ENCODE measurements around the gene GID8. TPM values are rescaled to one million over a fixed set of nuclear protein-coding genes. Genes with fewer than 3 reads are reported as not detected.
A peak's percentile ranks its signal among the peaks of the same experiment; 100 is the strongest.

The GID8 gene
- total RNA-seq, 1 donor from 2014 or later, result 45.0 TPM

DNA sequence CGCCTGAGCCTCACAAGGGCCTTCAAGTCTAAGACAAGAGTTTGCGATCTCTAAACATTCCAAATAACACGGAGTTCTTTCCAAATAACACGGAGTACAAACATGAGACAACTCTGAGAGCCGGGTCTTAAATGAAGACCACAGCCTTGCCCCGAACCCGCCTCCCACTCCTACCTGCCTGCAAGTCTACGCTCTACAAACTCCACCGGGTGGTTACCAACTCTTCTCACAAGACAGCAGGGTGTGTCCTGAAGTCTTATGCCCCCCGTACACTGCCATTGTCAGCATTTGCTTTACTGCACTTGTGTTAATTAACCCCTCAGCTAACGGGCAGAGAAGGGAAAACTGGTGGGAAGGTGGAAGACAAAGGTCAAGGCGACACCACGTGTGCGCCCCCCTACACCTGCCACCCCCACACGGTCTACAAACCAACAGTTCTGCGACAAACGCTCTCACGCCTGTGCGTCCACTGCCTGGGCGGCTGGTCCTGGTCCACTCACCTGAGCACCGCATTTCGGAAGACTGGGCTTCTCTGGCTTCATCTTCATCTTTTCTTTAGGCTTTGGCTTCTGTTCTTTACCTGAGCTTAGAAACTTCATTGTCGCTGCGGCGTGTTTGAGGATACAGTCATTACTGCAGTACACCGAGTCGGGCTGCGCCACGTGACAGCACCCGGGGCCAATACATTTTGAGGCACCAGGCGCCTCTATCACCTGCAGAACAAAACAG lies 31.1 kb upstream of the GID8 start:
- Mint-ChIP-seq H3K4me1 (ENCODE audit: unreplicated experiment) (peaks cover 8% of the 10 kb centered on the region), H3K36me3 (ENCODE audit: low read depth, unreplicated experiment) (peaks cover 77% of the 10 kb centered on the region), H3K4me3 (ENCODE audit: unreplicated experiment) (peak overlapping the region; percentile 31), H3K27me3 (ENCODE audit: unreplicated experiment) (peaks cover 5% of the 10 kb centered on the region), H3K27ac (ENCODE audit: unreplicated experiment) (peak overlapping the region; percentile 32), H3K9me3 (ENCODE audit: unreplicated experiment) (no peaks in the 10 kb centered on the region)
- TF ChIP-seq, protein P1, sequence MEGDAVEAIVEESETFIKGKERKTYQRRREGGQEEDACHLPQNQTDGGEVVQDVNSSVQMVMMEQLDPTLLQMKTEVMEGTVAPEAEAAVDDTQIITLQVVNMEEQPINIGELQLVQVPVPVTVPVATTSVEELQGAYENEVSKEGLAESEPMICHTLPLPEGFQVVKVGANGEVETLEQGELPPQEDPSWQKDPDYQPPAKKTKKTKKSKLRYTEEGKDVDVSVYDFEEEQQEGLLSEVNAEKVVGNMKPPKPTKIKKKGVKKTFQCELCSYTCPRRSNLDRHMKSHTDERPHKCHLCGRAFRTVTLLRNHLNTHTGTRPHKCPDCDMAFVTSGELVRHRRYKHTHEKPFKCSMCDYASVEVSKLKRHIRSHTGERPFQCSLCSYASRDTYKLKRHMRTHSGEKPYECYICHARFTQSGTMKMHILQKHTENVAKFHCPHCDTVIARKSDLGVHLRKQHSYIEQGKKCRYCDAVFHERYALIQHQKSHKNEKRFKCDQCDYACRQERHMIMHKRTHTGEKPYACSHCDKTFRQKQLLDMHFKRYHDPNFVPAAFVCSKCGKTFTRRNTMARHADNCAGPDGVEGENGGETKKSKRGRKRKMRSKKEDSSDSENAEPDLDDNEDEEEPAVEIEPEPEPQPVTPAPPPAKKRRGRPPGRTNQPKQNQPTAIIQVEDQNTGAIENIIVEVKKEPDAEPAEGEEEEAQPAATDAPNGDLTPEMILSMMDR (IDR thresholded peaks at IDR 0.05; ENCODE audit: unreplicated experiment), result no peak
- no peak for DNase-seq (ENCODE audit: low spot score)

DNA sequence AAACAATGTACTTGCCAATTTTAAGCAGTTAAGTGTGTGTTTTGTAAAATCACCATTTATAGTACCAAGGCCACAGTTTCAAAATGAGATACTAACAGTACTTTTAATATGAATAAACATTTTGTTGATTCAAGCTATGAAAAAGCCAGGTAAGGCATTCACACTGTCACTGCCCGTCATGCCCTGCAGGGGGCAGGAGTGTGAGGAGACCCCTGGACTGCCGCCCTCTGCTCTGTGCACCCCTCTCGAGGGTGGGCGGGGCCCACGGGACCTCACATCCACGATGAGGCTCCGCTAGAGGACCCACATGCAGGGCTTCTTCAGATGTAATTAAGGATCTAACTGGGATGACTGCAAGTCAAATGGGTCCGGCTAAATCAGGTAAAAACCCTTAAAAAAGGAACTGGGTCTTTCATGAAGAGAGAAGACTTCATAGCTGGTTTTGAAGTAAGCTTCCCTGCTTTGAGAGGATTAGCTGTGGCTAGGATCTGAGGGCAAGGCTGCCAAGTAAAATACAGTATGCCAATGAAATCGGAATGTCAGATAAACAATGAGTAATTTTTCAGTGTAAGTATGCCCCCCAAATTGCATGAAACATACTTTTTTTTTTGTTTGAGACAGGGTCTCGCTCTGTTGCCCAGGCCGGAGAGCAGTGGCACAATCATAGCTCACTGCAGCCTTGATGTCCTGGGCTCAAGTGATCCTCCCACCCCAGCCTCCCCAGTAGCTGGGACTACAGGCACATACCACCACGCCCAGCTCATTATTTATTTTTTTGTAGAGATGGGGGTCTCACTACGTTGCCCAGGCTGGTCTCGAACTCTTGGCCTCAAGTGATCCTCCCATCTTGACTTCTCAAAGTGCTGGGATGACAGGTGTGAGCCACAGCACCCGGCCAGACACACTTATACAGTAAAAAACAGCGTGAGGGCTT lies 30.3 kb upstream of the GID8 start:
- TF ChIP-seq, protein P1 (IDR thresholded peaks at IDR 0.05; ENCODE audit: unreplicated experiment), result peak; percentile 74
- DNase-seq (ENCODE audit: low spot score), result no peak
- Mint-ChIP-seq H3K9me3 (ENCODE audit: unreplicated experiment) (no peaks in the 10 kb centered on the region), H3K4me3 (ENCODE audit: unreplicated experiment) (peak overlapping the region; percentile 31), H3K27me3 (ENCODE audit: unreplicated experiment) (peaks cover 5% of the 10 kb centered on the region), H3K27ac (ENCODE audit: unreplicated experiment) (peak overlapping the region; percentile 82), H3K36me3 (ENCODE audit: low read depth, unreplicated experiment) (peaks cover 72% of the 10 kb centered on the region), H3K4me1 (ENCODE audit: unreplicated experiment) (peaks cover 8% of the 10 kb centered on the region)

DNA sequence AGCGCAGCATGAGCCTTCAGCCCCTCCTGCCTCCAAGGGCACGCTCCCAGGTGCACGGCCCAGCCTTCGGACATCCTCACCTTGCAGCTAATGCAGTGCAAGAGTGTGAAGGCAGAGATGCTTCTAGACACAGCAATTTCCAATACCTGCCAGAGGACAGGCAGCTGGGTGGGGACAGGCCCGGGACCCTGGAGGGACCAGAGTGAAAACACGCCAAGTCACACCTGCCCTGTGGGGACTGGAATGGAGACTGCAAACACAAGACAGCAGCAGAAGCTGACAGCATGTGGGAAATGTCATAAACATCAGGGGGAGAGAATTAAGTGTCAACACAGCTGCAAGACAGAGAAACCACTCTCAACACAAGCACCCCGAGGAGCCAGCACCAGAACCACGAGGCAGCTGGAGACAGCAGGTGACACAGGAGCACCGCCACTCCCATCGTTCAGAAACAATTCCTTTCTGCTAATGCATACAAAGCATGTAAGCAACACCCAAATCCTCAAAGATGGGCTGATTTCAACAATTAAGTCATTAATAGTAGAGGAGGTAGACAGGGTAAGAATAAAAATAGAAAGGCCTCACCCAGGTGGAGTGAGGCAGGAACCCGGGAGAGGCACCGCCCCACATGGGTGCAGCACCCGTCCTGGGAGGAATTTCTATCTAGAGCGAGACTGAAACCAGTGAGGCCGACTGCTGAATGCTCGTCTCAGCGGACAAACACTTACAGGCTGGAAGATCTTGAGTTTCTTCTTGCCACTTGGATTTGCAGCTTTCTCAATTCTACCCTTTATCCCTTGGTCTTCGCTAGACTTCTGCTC lies 28.8 kb upstream of the GID8 start:
- Mint-ChIP-seq H3K27ac (ENCODE audit: unreplicated experiment) (no peak overlapping the region), H3K4me1 (ENCODE audit: unreplicated experiment) (peaks cover 8% of the 10 kb centered on the region)

DNA sequence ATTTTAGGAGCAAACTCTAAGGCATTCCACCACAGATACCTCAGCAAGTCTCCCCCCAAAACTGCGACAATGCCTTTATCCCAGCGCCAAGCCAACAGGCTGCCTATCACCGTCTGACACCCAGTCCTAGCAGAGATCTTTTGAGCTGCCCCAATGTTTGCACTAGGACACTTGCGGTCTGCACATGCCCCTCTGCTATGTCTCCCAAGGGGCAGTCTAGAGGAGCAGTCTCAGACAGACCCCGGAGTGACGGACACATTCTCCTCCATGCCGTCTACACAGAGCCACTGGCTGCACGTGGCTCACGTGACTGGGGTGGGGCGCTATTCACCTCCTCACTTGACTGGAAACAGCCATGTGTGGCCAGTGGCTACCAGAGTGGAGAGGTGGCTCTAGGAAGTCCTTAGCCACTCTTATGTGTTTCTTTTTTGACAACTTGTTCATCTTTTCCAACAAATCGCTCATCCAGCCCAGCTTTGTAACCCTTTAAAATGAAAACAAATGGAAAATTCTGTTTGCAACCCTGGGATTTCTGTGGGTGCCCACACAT lies 27.7 kb upstream of the GID8 start:
- Mint-ChIP-seq H3K36me3 (ENCODE audit: low read depth, unreplicated experiment) (peaks cover 55% of the 10 kb centered on the region), H3K4me1 (ENCODE audit: unreplicated experiment) (peaks cover 14% of the 10 kb centered on the region), H3K9me3 (ENCODE audit: unreplicated experiment) (no peaks in the 10 kb centered on the region), H3K4me3 (ENCODE audit: unreplicated experiment) (peak overlapping the region; percentile 56), H3K27ac (ENCODE audit: unreplicated experiment) (no peak overlapping the region), H3K27me3 (ENCODE audit: unreplicated experiment) (peaks cover 5% of the 10 kb centered on the region)
- TF ChIP-seq, protein P1 (IDR thresholded peaks at IDR 0.05; ENCODE audit: unreplicated experiment), result no peak
- no peak for DNase-seq (ENCODE audit: low spot score)

More for the DNA sequence above, 28.8 kb upstream of the GID8 start:
- DNase-seq (ENCODE audit: low spot score), result no peak
- H3K27me3 Mint-ChIP-seq (ENCODE audit: unreplicated experiment), result peaks cover 5% of the 10 kb centered on the region
- no peaks in the 10 kb centered on the region for H3K9me3 Mint-ChIP-seq (ENCODE audit: unreplicated experiment)
- peaks cover 64% of the 10 kb centered on the region for H3K36me3 Mint-ChIP-seq (ENCODE audit: low read depth, unreplicated experiment)
- TF ChIP-seq, protein P1 (IDR thresholded peaks at IDR 0.05; ENCODE audit: unreplicated experiment), result no peak
- H3K4me3 Mint-ChIP-seq (ENCODE audit: unreplicated experiment), result no peak overlapping the region
